Measurements from ENCODE around the gene DENND4B. TPM values are rescaled to one million over a fixed set of nuclear protein-coding genes. Genes with fewer than 3 reads are reported as not detected.

DENND4B gene
- total RNA-seq, 5 donors from 2014 or later (not counting 1 experiment from before 2014, with no cell fraction given), result 161 to 220 (median 196) TPM

GRCh38 chr1:153960206-153960605 is 13.7 kb upstream of the DENND4B start:
- no peaks in the 10 kb centered on the region for H3K9me3 ChIP-seq
- ChIA-PET POLR2A (no interaction called here), CTCF (no interaction called here)
- no peak overlapping the region for H3K27ac ChIP-seq (ENCODE audit: low read length)
- peaks cover 0 to 7% of the 10 kb centered on the region in 2 donors for H3K36me3 ChIP-seq (ENCODE audit: control insufficient read depth in 2 of 2, extremely low read depth in 1 of 2, insufficient read depth in 1 of 2, low read length in 1 of 2)
- no peak overlapping the region for H3K4me3 ChIP-seq (ENCODE audit: control insufficient read depth in 1 of 2, extremely low read depth in 1 of 2, low read length in 1 of 2)
- peaks cover 34 to 59% of the 10 kb centered on the region in 2 experiments for H3K4me1 ChIP-seq (ENCODE audit: control insufficient read depth in 1 of 2, extremely low read depth in 1 of 2, insufficient read depth in 2 of 2, low read length in 2 of 2)
- H3K27me3 ChIP-seq (replicated peaks in 1 of 2; ENCODE audit: control insufficient read depth in 2 of 2, extremely low read depth in 1 of 2, insufficient read depth in 2 of 2, low read length in 1 of 2), result no peaks in the 10 kb centered on the region
- 92% methylated on average over 11 of the region's 11 CpGs for WGBS (ENCODE audit: insufficient coverage)
- DNase-seq (no peak), ATAC-seq (replicated peaks in 1 of 4) (no peak)
- Mint-ChIP-seq H3K27ac (peak overlapping the region in 1 of 2 donors; percentile 96), H3K36me3 (no peaks in the 10 kb centered on the region), H3K4me3 (no peak overlapping the region), H3K9me3 (no peaks in the 10 kb centered on the region), H3K4me1 (peaks cover 51 to 64% (median 61%) of the 10 kb centered on the region in 3 donors), H3K27me3 (no peaks in the 10 kb centered on the region)

DNA sequence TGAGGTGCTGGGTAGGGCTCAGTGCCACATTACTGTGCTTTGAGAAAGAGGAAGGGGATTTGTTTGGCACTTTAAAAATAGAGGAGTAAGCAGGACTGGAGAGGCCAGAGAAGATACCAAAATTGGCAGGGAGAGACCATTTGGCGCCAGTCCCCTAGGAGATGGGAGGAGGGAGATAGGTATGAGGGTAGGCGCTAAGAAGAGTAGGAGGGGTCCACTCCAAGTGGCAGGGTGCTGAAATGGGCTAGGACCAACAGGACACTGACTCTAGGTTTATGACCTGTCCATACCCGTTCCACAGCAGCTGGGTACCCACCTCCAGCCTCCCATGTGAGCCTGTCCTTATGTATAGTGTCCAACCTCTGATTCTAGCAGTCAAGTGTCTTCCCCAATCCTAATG is 12.9 kb upstream of the DENND4B start:
- H3K9me3 Mint-ChIP-seq, result no peaks in the 10 kb centered on the region
- no peaks in the 10 kb centered on the region for H3K9me3 ChIP-seq
- H3K27me3 Mint-ChIP-seq, result no peaks in the 10 kb centered on the region
- WGBS (ENCODE audit: insufficient coverage), result 93% methylated on average over 2 of the region's 3 CpGs
- H3K4me1 Mint-ChIP-seq, result peaks cover 59 to 68% (median 64%) of the 10 kb centered on the region in 3 donors
- ATAC-seq (replicated peaks in 1 of 4) (no peak), DNase-seq (no peak)
- H3K36me3 ChIP-seq (ENCODE audit: control insufficient read depth in 2 of 2, extremely low read depth in 1 of 2, insufficient read depth in 1 of 2, low read length in 1 of 2), result peaks cover 0 to 13% of the 10 kb centered on the region in 2 donors
- no peak overlapping the region for H3K4me3 ChIP-seq (ENCODE audit: control insufficient read depth in 1 of 2, extremely low read depth in 1 of 2, low read length in 1 of 2)
- CTCF ChIA-PET, result interaction anchor here in 1 of 2 donors (1.5 kb wide), 1 partner anchor 14 kb away, joined by 5 read pairs; no protein-coding TSS in a partner anchor
- peaks cover 2% of the 10 kb centered on the region for H3K36me3 Mint-ChIP-seq
- peak overlapping the region in 2 of 3 donors; percentile 3 to 97 for H3K4me3 Mint-ChIP-seq
- peak overlapping the region; percentile 11 to 96 for H3K27ac Mint-ChIP-seq
- no peaks in the 10 kb centered on the region for H3K27me3 ChIP-seq (replicated peaks in 1 of 2; ENCODE audit: control insufficient read depth in 2 of 2, extremely low read depth in 1 of 2, insufficient read depth in 2 of 2, low read length in 1 of 2)
- peaks cover 33 to 59% of the 10 kb centered on the region in 2 experiments for H3K4me1 ChIP-seq (ENCODE audit: control insufficient read depth in 1 of 2, extremely low read depth in 1 of 2, insufficient read depth in 2 of 2, low read length in 2 of 2)
- POLR2A ChIA-PET, result interaction anchor here in 1 of 2 donors (1.5 kb wide), 1 partner anchor 31 kb away, joined by 6 read pairs; the partner anchor contains the start of gene RPS27
- no peak overlapping the region for H3K27ac ChIP-seq (ENCODE audit: low read length)

GRCh38 chr1:153958961-153959260 is 12.4 kb upstream of the DENND4B start:
- Mint-ChIP-seq H3K27ac (peak overlapping the region; percentile 96), H3K9me3 (no peaks in the 10 kb centered on the region), H3K27me3 (no peaks in the 10 kb centered on the region), H3K4me3 (peak overlapping the region; percentile 95 to 97 (median 97)), H3K36me3 (peaks cover 8% of the 10 kb centered on the region), H3K4me1 (peaks cover 59 to 69% (median 64%) of the 10 kb centered on the region in 3 donors)
- DNase-seq (no peak), ATAC-seq (replicated peaks in 1 of 4) (no peak)
- WGBS (ENCODE audit: insufficient coverage), result no CpG with 5 or more reads among the region's 4 CpGs
- H3K27me3 ChIP-seq (replicated peaks in 1 of 2; ENCODE audit: control insufficient read depth in 2 of 2, extremely low read depth in 1 of 2, insufficient read depth in 2 of 2, low read length in 1 of 2), result no peaks in the 10 kb centered on the region
- ChIA-PET CTCF (interaction anchor here in 1 of 2 donors (0.7 to 1.5 kb wide), 3 partner anchors 9 to 17 kb away, joined by 5 to 9 read pairs (median 5); partner anchors contain the start of gene CREB3L4), POLR2A (interaction anchor here in 1 of 2 donors (0.5 to 1.5 kb wide), 4 partner anchors 32 to 204 kb away, joined by 4 to 6 read pairs (median 4); partner anchors contain the start of gene RPS27)
- H3K36me3 ChIP-seq (ENCODE audit: control insufficient read depth in 2 of 2, extremely low read depth in 1 of 2, insufficient read depth in 1 of 2, low read length in 1 of 2), result peaks cover 0 to 18% of the 10 kb centered on the region in 2 donors
- H3K4me1 ChIP-seq (ENCODE audit: control insufficient read depth in 1 of 2, extremely low read depth in 1 of 2, insufficient read depth in 2 of 2, low read length in 2 of 2), result peaks cover 29 to 59% of the 10 kb centered on the region in 2 experiments
- H3K4me3 ChIP-seq (ENCODE audit: control insufficient read depth in 1 of 2, extremely low read depth in 1 of 2, low read length in 1 of 2), result no peak overlapping the region
- H3K27ac ChIP-seq (ENCODE audit: low read length), result peak overlapping the region; percentile 60
- H3K9me3 ChIP-seq, result no peaks in the 10 kb centered on the region

GRCh38 chr1:153958111-153958960 is 11.8 kb upstream of the DENND4B start, which contains the start of gene CRTC2:
CRTC2 (minus strand) TSS chr1:153958612; CDS start chr1:153958497, 115 bp downstream.
- peak; percentile 91 to 100 (median 98) for DNase-seq
- Mint-ChIP-seq H3K36me3 (peaks cover 12% of the 10 kb centered on the region), H3K27me3 (no peaks in the 10 kb centered on the region), H3K9me3 (no peaks in the 10 kb centered on the region), H3K27ac (peak within 1 kb of the TSS; percentile 96), H3K4me3 (peak within 1 kb of the TSS; percentile 95 to 97 (median 97)), H3K4me1 (peaks cover 58 to 68% (median 63%) of the 10 kb centered on the region in 3 donors)
- no peaks in the 10 kb centered on the region for H3K27me3 ChIP-seq (replicated peaks in 1 of 2; ENCODE audit: control insufficient read depth in 2 of 2, extremely low read depth in 1 of 2, insufficient read depth in 2 of 2, low read length in 1 of 2)
- ATAC-seq (replicated peaks in 1 of 4), result peak; percentile 87 to 91 (median 89)
- H3K4me3 ChIP-seq (ENCODE audit: control insufficient read depth in 1 of 2, extremely low read depth in 1 of 2, low read length in 1 of 2), result peak within 1 kb of the TSS; percentile 82 to 95
- ChIA-PET CTCF (interaction anchor here in 1 of 2 donors (0.7 to 1.5 kb wide), 3 partner anchors 10 to 17 kb away, joined by 5 to 9 read pairs (median 5); partner anchors contain the start of gene CREB3L4), POLR2A (interaction anchor here (0.5 to 1.5 kb wide), 6 partner anchors 13 to 204 kb away, joined by 3 to 6 read pairs (median 4); partner anchors contain the start of gene RPS27 (in 1 of the 2))
- peaks cover 29 to 62% of the 10 kb centered on the region in 2 experiments for H3K4me1 ChIP-seq (ENCODE audit: control insufficient read depth in 1 of 2, extremely low read depth in 1 of 2, insufficient read depth in 2 of 2, low read length in 2 of 2)
- WGBS (ENCODE audit: insufficient coverage), result under 1% methylated on average over 63 of the region's 75 CpGs
- peak within 1 kb of the TSS; percentile 89 for H3K27ac ChIP-seq (ENCODE audit: low read length)
- H3K9me3 ChIP-seq, result no peaks in the 10 kb centered on the region
- H3K36me3 ChIP-seq (ENCODE audit: control insufficient read depth in 2 of 2, extremely low read depth in 1 of 2, insufficient read depth in 1 of 2, low read length in 1 of 2), result peaks cover 6 to 24% of the 10 kb centered on the region in 2 donors

DNA sequence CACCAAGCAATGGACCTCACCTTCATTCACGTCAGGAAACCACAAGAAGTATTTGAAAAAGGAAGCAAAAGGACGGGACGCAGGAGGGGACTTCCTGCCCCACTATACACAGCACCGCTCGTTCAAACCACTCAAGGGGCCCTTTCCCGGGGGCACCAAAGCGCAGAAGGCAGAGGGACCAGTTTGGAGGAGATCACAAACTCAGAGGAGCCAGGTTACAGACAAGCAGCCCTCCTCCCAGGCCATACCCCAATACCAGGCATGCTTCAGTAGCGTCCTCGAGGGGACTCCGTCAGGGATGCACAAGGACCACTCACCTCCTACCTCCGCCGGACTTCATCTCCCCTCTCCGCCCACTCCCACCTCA is 11.2 kb upstream of the DENND4B start:
- Histone ChIP-seq H3K27me3 (replicated peaks in 1 of 2; ENCODE audit: control insufficient read depth in 2 of 2, extremely low read depth in 1 of 2, insufficient read depth in 2 of 2, low read length in 1 of 2) (no peaks in the 10 kb centered on the region), H3K27ac (ENCODE audit: low read length) (peak overlapping the region; percentile 89), H3K36me3 (ENCODE audit: control insufficient read depth in 2 of 2, extremely low read depth in 1 of 2, insufficient read depth in 1 of 2, low read length in 1 of 2) (peaks cover 6 to 28% of the 10 kb centered on the region in 2 donors), H3K9me3 (no peaks in the 10 kb centered on the region), H3K4me3 (ENCODE audit: control insufficient read depth in 1 of 2, extremely low read depth in 1 of 2, low read length in 1 of 2) (peak overlapping the region; percentile 82 to 95), H3K4me1 (ENCODE audit: control insufficient read depth in 1 of 2, extremely low read depth in 1 of 2, insufficient read depth in 2 of 2, low read length in 2 of 2) (peaks cover 25 to 56% of the 10 kb centered on the region in 2 experiments)
- peak overlapping the region; percentile 95 to 97 (median 97) for H3K4me3 Mint-ChIP-seq
- no peaks in the 10 kb centered on the region for H3K27me3 Mint-ChIP-seq
- peaks cover 56 to 67% (median 60%) of the 10 kb centered on the region in 3 donors for H3K4me1 Mint-ChIP-seq
- H3K36me3 Mint-ChIP-seq, result peaks cover 15% of the 10 kb centered on the region
- peak overlapping the region; percentile 96 for H3K27ac Mint-ChIP-seq
- H3K9me3 Mint-ChIP-seq, result no peaks in the 10 kb centered on the region
- ChIA-PET CTCF (interaction anchor here (0.6 to 1.9 kb wide), 2 partner anchors 10 to 86 kb away, joined by 4 read pairs; partner anchors contain the start of gene CREB3L4 (in 1 of the 2)), POLR2A (interaction anchor here in 1 of 2 donors (0.7 kb wide), 1 partner anchor 13 kb away, joined by 3 read pairs; no protein-coding TSS in a partner anchor)
- peak; percentile 2 to 25 (median 16) for ATAC-seq (replicated peaks in 1 of 4)
- WGBS (ENCODE audit: insufficient coverage), result 0% methylated on average over 13 of the region's 13 CpGs
- peak in 27 of 35 experiments; percentile 13 to 74 (median 30) for DNase-seq
